Brain pericyte (primary cell): ENCODE data around the gene CNBD2.
"Not testable (repeated sequence)": the region's sequence is repeated elsewhere in the genome, so short reads cannot be mapped to it uniquely, and the experiment has no call there.

Experiments used
- DNase-seq: peaks from one replicate; pipeline ENCODE4 v3.0.0-alpha.2; 2012; ENCODE audit warnings: low read depth, low spot score

Gene CNBD2

DNA sequence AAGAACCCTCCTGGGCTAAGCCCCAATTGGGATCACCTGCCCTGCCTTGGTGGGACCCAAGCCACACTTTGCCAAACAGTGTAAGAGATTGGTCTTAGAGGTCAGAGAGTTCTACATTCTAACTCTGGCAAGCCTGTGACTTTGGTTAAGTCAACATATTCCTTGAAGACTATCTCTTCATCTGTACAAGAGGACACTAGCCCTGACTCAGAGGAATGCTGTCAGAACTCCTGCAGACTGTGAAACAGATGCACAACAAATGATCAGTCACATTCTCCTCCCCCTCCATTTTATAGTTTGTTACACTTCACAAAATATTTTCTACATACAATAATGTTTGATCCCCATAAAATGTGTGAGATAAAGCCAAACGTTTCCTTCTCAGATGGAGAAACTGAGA, 94.4 kb downstream of the CNBD2 start:
- DNase-seq = no peak

DNA sequence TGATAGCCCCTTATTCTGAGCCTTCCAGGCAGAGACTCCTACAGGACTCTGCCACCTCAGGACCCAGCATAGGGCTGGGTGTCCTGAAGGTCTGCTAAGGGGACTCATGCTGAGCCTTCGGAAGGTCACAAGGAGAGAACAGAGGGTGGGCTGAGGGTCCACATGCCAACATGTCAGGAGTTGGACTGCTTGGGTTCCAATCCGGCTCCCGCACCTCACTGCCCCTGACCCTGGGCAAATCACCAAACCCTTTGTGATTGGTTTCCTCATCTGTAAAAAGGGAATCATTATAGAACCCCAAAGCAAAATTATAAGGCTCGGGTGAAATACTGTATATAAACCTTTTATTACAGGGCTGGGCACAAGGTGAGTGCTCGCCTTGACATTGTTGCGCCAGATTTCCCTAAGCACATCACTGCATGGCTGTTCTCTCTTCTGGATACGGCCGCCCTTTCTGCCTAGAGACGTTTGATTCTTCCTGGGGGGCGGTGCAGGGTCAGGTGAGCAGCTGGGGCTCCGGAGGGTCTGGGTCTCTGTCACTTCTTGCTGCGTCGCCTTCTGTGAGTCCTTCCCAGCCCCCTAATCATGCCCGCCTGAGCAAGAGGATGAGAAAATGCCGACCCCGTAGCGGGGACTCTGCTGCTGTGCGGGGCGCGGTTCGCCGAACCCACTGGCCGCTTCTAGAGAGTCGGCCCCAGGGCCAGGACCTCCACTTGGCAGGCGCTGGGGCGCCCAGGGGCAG, 95.7 kb downstream of the CNBD2 start:
- no peak for DNase-seq

DNA sequence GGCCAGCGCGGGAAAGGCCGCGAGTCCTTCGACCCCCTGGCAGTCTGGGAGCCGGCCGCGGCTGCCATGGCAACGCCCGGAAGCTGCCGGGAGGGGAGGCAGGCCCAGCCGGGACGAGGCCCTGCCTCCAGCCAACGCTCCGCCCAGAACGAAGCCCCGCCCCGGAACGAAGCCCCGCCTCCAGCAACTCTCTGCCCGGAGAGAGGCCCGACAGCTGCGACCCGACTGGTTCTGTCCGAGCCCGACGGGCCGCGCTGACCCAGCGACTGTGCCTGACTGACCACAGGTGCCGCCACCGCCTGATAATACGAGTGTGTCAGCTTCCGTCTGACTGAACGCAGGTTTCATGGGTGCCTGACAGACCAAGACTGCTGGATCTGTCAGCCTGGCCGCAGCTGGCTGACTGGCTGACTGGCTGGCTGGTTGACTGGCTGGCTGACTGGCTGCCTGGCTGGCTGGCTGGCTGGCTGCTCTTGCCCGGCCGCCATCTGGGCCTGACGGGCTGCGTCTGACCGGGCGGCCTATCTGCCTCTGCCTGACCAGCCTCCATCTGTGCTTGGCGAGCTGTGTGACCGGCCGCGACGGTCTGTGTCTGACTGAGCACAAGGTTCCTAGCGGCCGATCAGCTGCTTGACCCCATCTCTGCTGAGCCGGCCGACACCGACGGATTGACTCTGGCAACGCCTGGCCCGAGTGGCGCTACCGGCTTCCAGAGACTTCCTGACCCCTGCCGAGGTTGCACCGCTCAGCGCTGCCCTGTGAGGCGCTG, 96.5 kb downstream of the CNBD2 start:
- peak; percentile 58 for DNase-seq

DNA sequence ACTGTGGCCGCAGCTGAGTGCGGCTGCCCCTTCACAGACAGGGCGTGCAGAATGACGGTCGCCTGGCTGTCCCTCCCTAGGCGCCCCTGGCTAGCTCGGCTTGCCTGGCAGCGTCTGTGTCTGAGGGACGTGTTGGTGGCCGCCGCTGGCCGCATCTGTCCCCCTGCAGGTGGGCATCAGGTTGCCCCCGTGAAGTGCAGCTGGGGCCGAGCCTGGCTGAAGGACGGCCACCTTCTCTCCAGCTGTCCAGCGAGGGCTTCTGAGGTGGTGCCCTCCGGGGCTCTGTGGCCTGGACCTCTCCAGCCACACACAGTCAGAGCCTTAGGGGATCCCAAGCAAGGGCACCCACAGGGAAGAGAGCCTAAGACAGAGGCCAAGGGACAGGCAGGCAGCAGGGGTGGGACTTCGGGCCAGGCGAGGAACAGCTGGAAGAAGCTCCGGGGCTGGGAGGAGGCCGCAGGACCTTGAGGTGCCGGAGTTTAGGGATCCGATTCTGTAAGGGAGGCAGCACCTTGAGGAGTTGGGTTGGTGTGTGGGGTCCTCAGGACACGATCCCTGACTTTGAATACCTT, 97.1 kb downstream of the CNBD2 start:
- DNase-seq = no peak

DNA sequence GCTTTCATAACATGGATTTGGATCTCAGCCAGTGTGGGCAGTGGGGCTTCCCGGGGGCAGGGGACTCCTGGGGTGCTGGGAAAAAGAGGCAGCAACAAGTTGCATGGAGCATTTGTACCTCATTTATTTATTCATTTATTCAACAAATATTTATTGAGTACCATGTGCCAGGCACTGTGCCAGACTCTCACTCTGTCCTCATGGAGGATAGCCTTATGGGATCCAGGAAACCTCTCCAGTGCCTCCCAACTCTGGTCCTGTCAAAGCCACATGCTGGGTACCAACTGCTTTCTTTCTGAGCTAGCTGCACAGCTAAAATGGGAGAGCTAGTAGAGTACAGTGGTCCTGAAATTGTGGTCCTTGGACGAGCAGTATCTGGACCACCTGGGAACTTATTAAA, 98.4 kb downstream of the CNBD2 start:
- DNase-seq = no peak

DNA sequence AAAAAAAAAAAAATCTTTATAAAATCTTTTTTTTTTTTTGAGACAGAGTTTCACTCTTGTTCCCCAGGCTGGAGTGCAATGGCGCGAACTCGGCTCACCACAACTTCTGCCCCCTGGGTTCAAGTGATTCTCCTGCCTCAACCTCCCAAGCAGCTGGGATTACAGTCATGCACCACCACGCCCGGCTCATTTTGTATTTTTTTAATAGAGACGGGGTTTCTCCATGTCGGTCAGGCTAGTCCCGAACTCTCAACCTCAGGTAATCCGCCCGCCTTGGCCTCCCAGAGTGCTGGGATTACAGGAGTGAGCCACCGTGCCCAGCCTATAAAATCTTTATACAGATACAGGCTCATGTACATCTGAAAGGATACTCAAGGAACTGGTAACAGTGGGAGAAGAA, 100.1 kb downstream of the CNBD2 start:
- DNase-seq = not testable (repeated sequence)

DNA sequence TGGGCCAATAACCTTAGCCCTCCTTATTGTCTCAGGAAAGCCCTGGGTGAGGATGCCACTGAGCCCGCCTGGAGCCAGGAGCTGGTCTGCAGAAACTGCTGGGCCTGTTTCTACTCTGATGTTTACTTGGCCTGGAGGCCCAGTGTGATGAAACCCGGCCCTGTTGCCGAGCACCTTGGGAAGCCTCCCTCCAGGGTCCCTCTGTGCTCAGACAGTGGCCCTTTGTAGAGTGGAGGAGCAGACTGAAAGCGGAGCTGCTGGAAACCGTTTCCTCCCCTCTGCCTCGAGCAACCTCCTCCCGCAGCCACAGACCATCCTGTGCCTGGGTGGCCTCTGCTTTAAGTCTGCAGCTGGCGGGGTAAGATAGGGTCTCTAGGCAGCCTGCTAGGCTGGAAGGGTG, 102.1 kb downstream of the CNBD2 start:
- DNase-seq = no peak

DNA sequence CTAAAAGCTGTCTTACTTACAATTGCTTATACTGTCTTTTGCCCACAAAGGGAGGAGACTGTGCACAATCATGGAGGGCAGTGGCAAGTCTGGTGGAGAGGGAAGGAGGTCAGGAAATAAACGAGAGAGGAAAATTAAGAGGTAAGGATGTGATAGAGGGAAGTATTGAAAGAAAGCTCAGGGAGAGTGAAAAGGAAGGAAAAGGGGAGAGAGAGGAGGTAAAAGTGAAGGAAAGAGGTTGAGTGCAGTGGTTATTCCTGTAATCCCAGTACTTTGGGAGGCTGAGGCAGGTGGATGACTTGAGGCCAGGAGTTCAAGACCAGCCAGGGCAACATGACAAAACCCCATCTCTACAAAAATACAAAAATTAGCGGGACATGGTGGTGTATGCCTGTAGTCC, 103.5 kb downstream of the CNBD2 start:
- DNase-seq = no peak

DNA sequence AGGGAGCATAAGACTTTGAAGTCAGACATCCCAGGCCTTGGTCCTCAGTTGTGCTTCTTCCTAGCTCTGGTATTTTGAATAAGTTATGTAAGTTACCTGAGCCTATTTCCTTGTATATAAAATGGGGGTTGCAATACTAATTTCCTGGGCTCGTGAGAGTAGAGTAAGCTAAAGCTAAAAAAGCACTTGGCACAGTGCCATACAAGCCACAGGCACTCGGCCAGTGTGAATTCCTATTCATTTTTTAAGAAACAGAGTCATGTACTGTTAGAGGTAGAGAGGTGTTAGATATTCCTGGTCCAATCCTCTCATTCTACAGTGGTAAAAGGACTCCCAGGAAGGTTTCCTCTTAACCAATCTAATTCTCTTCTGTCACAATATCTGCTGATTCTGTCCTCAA, 106.6 kb downstream of the CNBD2 start:
- DNase-seq = no peak

DNA sequence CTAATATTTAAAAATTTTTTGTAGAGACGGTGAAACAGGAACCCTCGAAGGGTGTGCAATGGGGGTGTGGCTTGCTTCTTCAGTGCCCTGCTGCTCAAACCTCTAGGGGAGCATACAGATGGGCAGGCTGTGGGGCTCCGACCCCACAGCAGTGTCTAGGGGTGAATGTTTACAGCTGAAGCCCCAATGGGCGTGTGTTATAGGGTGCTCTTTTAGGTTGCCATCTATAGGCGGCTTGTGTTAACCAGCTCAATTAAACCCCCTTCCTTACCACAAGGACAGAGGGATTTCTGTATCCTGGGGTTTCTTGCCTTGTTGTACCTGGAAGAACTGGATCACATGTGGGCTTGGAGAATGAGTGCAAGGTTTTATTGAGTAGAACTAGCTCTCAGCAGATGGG, 109.4 kb downstream of the CNBD2 start:
- DNase-seq = not testable (repeated sequence)

DNA sequence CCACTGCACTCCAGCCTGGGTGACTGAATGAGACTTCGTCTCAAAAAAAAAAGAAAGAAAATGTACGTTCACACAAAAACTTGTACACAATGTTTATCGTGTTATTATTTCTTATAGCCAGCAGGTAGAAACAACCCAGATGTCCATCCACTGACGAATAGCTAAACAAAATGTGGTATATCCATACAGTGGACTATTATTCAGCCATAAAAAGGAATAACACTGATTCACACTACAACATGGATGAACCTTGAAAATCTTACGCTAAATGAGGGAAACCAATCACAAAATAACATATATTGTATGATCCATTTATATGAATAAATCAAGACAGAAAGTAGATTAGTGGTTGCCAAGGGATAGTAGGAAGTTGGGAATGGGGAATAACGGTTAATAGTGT, 111.1 kb downstream of the CNBD2 start:
- no peak for DNase-seq

DNA sequence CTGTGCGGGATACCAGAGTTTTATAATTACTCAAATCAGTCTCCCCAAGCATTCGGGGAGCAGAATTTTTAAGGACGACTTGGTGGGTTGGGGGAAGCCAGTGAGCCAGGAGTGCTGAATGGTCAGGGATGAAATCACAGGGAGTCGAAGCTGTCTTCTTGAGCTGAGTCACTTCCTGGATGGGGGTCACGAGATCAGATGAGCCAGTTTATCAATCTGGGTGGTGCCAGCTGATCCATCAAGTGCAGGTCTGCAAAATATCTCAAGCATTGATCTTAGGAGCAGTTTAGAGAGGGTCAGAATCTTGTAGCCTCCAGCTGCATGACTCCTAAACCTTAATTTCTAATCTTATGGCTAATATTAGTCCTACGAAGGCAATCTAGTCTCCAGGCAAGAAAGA, 111.6 kb downstream of the CNBD2 start:
- not testable (repeated sequence) for DNase-seq
